Heart right ventricle (tissue), 16 donors: ENCODE data around the gene DTNBP1. TPM values are rescaled to one million over a fixed set of nuclear protein-coding genes. Genes with fewer than 3 reads are reported as not detected.

Source experiments
- ATAC-seq, 8 donors: fragments of 200-7000 bp; cut with Tn5 transposase; one replicate each; pipeline ENCODE4 v1.9.1; 2020; ENCODE audit warnings: mild to moderate bottlenecking in 8 of 8, moderate library complexity in 8 of 8, moderate number of reproducible peaks in 1 of 8
- DNase-seq, 2 donors: peaks; one replicate each; pipeline ENCODE4 v3.0.0-alpha.2; 2020
- H3K27ac ChIP-seq, 10 donors: fragments of 200-600 bp; sonication (generic) in 2 of 10; one replicate each; pipeline versions ENCODE4 v1.5.0 to v1.8.0; 2020 to 2022; ENCODE audit warnings: mild to moderate bottlenecking in 3 of 10
- H3K27me3 ChIP-seq, 7 donors: fragments of 200-600 bp; one replicate each; pipeline ENCODE4 v1.8.0; 2021 to 2022; ENCODE audit warnings: mild to moderate bottlenecking in 2 of 7
- H3K36me3 ChIP-seq, 9 donors: fragments of 200-600 bp; sonication (generic) in 1 of 9; one replicate each; pipeline versions ENCODE4 v1.5.0 to v1.8.0; 2020 to 2022; ENCODE audit warnings: mild to moderate bottlenecking in 2 of 9
- H3K4me1 ChIP-seq, 9 donors: fragments of 200-600 bp; sonication (generic) in 1 of 9; one replicate each; pipeline versions ENCODE4 v1.5.0 to v1.8.0; 2020 to 2022; ENCODE audit warnings: mild to moderate bottlenecking in 4 of 9
- H3K4me3 ChIP-seq, 10 donors: fragments of 200-600 bp; sonication (generic) in 2 of 10; one replicate each; pipeline versions ENCODE4 v1.5.0 to v1.8.0; 2020 to 2022; ENCODE audit warnings: mild to moderate bottlenecking in 7 of 10, moderate library complexity in 2 of 10
- H3K9me3 ChIP-seq, 11 donors: fragments of 200-600 bp in 10 of 11; sonication (generic) in 2 of 11; one replicate each; pipeline versions ENCODE4 v1.5.0 to v1.8.0; 2013 to 2022; ENCODE audit warnings: mild to moderate bottlenecking in 2 of 11, control low read depth in 1 of 11, moderate library complexity in 1 of 11
- WGBS, 2 donors: extraction: QIAGEN DNeasy Blood & Tissue Kit; methylation state at CpG; one replicate each; pipeline ENCODE4 v1.1.7; 2013; ENCODE audit warnings: inconsistent platforms in 1 of 2; 5-methylcytosine and 5-hydroxymethylcytosine counted together
- intact Hi-C, 10 donors: fragments of 100-400 bp; cut with DNase I; formaldehyde crosslinking; loops; one replicate each; pipeline versions ENCODE4 v1.11.1 to v1.14.2; 2022
- long read RNA-seq, 3 donors: library from polyadenylated mRNA; unstranded; transcript quantifications; one replicate each; pipeline ENCODE4 v2.0.0, GENCODE V29; 2020 to 2021
- polyA plus RNA-seq, 2 donors: library from polyadenylated mRNA; stranded (reverse); fragments of 200-250 nt; gene quantifications; one replicate each; pipeline ENCODE4 v1.2.3, GENCODE V29; 2013
- total RNA-seq, 10 donors: library from RNA; stranded (reverse); fragmentation: NEBNext Ultra II Directional in 3 of 10; extraction: Animal tissue kit (Norgen Biotek cat#: 25700) in 3 of 10; gene quantifications; one replicate each; pipeline versions ENCODE4 v1.2.1 to v1.2.4, GENCODE V29; 2021 to 2023
- TF ChIP-seq, protein P1 (sequence below), 9 donors: fragments of 200-600 bp; sonication (generic) in 2 of 9; IDR thresholded peaks; one replicate each; pipeline versions ENCODE4 v1.5.0 to v1.8.0; 2021 to 2022; ENCODE audit warnings: antibody characterized with exemption in 9 of 9, mild to moderate bottlenecking in 5 of 9, moderate library complexity in 1 of 9
- donor health status: Arrhythmogenic right ventricular cardiomyopathy.
- donor health status: ischemic (EF 13 %, LVEDD 7.1; RV severe dilation, severe dysfunction).
- donor health status: healthy with polysubstance abuse.
- donor health status: DM: no; HTN: yes; CAD: no.
- donor health status: DM: no; HTN: no; CAD: no.
- donor health status: ischemic (EF 25% LVEDD 6.9; RV normal size, moderate dysfunction).
- donor health status: ischemic (EF 25% LVEDD 5.7; RV mildly dilated, moderate dysfunction).
- donor health status: healthy.
- donor health status: DM: yes; HTN: yes; CAD: no.
- donor health status: Ischemic cardiomyopathy.
- donor health status: ischemic (EF 35%, LVEDD 5.7; RV mildly dilated, moderate dysfunction).
- donor health status: nonischemic (EF 11% LVEDD 7.7; RV severe dilation, severe dysfunction).
- donor health status: DM: yes; HTN: yes; CAD: no.
- donor health status: PGD.
- donor health status: ischemic (EF 29% LVEDD 5.4; RV normal size, mild dysfunction).
- donor health status: nonischemic (EF 23%, LVEDD 6.1; RV moderate dilation, normal function).

Gene DTNBP1
- total RNA-seq (10 to 100 TPM; 14.6 to 27.5 (median 19.1) TPM), polyA plus RNA-seq (10 to 100 TPM in 1 of 2 donors, 1 to 10 TPM in 1; 5.0 to 16.8 TPM)
- long read RNA-seq, donor 1, transcript DTNBP1-202 (10 exons, 1,403 nt): major isoform, 27 of 36 reads
- long read RNA-seq, donor 1, partial matches to known transcripts: 1 of 36 reads
- long read RNA-seq, donor 1, other reads (novel, unspliced or antisense): 6 of 36 reads
- long read RNA-seq, donor 2, transcript DTNBP1-202 (10 exons, 1,403 nt): major isoform, 22 of 30 reads
- long read RNA-seq, donor 2, partial matches to known transcripts: 0 of 30 reads
- long read RNA-seq, donor 2, other reads (novel, unspliced or antisense): 7 of 30 reads
- long read RNA-seq, donor 3: 0 reads

DNA sequence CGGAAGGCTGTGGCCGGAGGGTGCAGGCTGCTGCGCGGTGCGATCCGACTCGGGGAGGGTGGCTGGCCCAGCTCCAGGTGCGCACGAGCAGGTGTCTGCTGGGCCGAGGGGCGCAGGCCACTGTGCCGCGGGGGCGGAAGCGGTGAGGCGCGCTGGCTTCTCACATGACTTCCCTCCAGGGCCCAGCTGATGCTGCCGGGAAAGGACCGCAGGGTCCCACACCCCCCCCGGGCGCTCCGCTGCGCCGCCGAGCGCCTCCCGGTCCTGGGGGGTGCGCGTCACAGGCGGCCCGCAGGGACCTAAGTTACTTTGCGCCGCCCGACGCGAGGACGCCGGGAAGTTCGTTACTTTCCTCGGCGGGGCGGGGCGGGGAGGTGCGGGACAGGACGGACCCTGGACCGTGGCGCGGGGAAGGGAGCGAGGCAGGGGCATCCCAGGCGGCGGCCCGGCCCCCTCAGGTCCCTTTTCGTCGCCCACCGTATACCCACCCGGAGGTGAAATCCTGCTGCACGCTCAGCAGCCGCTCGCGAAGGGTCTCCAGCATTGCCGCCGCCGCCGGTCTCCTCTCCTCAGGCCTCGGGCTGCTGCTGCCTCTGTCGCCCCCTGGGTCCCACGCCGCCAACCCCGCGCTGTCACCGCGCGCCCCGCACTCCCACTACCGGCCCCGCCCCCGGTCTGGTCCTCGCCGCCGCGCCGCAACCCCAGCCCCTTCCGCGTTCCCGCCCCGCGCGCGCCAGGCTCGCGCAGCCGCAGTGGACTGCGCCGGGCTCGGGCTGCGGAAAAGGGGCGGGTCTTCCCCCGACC, at the start of gene DTNBP1:
TSS of gene DTNBP1 (minus strand) at position 703 of the 804 bp plus-strand sequence. CDS start at position 544, 159 bp downstream.
- intact Hi-C loops: no loop called here
- WGBS, 2 donors: 0 to 1% methylated on average over 88 to 98 of the region's 98 CpGs
- Histone ChIP-seq H3K4me1 (peaks cover 0 to 22% (median 11%) of the 10 kb centered on the region in 9 donors), H3K36me3 (peaks cover 0 to 16% (median 0%) of the 10 kb centered on the region in 9 donors), H3K4me3 (peak within 1 kb of the TSS; percentile 73 to 99 (median 94)), H3K27ac (peak within 1 kb of the TSS; percentile 16 to 92 (median 88)), H3K9me3 (no peaks in the 10 kb centered on the region), H3K27me3 (no peaks in the 10 kb centered on the region)
- TF ChIP-seq, protein P1, sequence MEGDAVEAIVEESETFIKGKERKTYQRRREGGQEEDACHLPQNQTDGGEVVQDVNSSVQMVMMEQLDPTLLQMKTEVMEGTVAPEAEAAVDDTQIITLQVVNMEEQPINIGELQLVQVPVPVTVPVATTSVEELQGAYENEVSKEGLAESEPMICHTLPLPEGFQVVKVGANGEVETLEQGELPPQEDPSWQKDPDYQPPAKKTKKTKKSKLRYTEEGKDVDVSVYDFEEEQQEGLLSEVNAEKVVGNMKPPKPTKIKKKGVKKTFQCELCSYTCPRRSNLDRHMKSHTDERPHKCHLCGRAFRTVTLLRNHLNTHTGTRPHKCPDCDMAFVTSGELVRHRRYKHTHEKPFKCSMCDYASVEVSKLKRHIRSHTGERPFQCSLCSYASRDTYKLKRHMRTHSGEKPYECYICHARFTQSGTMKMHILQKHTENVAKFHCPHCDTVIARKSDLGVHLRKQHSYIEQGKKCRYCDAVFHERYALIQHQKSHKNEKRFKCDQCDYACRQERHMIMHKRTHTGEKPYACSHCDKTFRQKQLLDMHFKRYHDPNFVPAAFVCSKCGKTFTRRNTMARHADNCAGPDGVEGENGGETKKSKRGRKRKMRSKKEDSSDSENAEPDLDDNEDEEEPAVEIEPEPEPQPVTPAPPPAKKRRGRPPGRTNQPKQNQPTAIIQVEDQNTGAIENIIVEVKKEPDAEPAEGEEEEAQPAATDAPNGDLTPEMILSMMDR (IDR thresholded peaks at IDR 0.05): peak in 1 of 9 donors; percentile 21
- DNase-seq: peak; percentile 85 to 87
- ATAC-seq: peak; percentile 94 to 97 (median 96)

DNA sequence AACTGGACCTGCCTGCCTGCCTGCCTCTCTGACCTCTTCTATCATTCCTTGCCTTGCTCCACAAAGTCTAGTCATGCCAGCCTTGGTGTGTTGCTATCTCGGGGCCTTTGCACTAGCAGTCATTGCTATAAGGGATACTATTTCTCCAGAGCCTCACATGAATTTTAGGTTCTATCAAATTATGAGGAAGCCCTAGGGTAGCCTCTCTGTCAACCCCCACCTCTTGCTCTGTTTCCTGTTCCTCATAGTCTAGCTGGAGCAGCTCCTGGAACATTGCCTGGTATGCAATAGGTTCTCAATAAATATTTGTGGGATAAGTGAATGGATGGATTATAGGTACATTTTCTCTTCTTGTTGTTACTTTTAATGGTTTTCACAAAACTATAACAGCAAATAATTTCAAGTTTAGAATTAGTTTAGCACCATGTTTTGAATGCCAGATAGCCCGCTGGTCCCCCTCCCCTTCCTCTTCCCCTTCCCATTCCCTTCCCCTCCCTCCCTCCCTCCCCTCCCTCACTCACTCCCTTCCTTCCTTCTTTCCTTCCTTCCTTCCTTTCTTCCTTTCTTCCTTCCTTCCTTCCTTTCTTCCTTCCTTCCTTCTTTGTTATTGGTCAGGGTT, 46.9 kb upstream of the DTNBP1 start:
- Histone ChIP-seq H3K4me3 (no peak overlapping the region), H3K9me3 (no peaks in the 10 kb centered on the region), H3K36me3 (no peaks in the 10 kb centered on the region), H3K27ac (no peak overlapping the region), H3K4me1 (peaks cover 0 to 10% (median 0%) of the 10 kb centered on the region in 9 donors), H3K27me3 (no peaks in the 10 kb centered on the region)
- DNase-seq (no peak), ATAC-seq (no peak)
- intact Hi-C loops: no loop called here
- 86 to 88% methylated on average over 2 of the region's 2 CpGs for WGBS, 2 donors
- TF ChIP-seq, protein P1 (IDR thresholded peaks at IDR 0.05): no peak

GRCh38 chr6:15708231-15708630, 45.4 kb upstream of the DTNBP1 start:
- TF ChIP-seq, protein P1 (IDR thresholded peaks at IDR 0.05): no peak
- Histone ChIP-seq H3K36me3 (no peaks in the 10 kb centered on the region), H3K4me3 (no peak overlapping the region), H3K27ac (no peak overlapping the region), H3K27me3 (no peaks in the 10 kb centered on the region), H3K4me1 (peaks cover 0 to 10% (median 0%) of the 10 kb centered on the region in 9 donors), H3K9me3 (peaks cover 0 to 10% (median 0%) of the 10 kb centered on the region in 11 donors)
- intact Hi-C loops: no loop called here
- ATAC-seq: no peak
- WGBS, 2 donors: 59 to 62% methylated on average over 5 of the region's 5 CpGs
- DNase-seq: no peak

DNA sequence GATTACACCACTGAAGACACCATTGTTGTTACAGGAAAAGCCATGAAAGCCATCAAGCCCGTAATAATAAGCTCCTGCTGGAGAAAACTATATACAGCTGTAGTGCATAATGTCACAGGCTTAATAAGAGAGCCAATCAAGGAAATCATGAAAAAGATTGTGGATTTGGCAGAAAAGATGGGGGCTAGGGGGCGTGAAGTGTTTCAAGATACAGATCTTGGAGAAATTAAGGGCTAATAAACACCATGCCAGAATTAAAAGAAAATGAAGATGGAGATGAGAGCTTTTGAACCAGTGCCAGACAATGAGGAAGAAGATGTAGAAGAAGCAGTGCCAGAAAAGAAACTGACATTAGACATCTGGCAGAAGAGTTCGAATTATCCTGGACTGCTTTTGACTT, 43.2 kb upstream of the DTNBP1 start:
- TF ChIP-seq, protein P1 (IDR thresholded peaks at IDR 0.05): no peak
- Histone ChIP-seq H3K9me3 (peaks cover 0 to 12% (median 0%) of the 10 kb centered on the region in 11 donors), H3K4me3 (no peak overlapping the region), H3K4me1 (no peaks in the 10 kb centered on the region), H3K36me3 (no peaks in the 10 kb centered on the region), H3K27me3 (no peaks in the 10 kb centered on the region), H3K27ac (no peak overlapping the region)
- intact Hi-C loops: no loop called here
- 59 to 62% methylated on average over 3 of the region's 3 CpGs for WGBS, 2 donors
- no peak for ATAC-seq
- no peak for DNase-seq
